NT2/D1 (cell line): ENCODE results near the gene ERC2.

Experiments
- SUZ12 ChIP-seq: IDR thresholded peaks from 2 replicates; pipeline ENCODE4 v1.6.1; 2011; ENCODE audit not compliant: insufficient read length, insufficient read depth; ENCODE audit errors: extremely low read depth
- YY1 ChIP-seq: IDR thresholded peaks from 2 replicates; pipeline ENCODE4 v1.6.1; 2011; ENCODE audit not compliant: insufficient read length, insufficient read depth
- ZNF274 ChIP-seq: IDR thresholded peaks from 2 replicates; pipeline ENCODE4 v1.6.1; 2011; ENCODE audit warnings: mild to moderate bottlenecking, low read depth, low read length

- TF ChIP-seq ZNF274 (no peak), SUZ12 (no peak), YY1 (no peak)
Observed at GRCh38 chr3:56356808-56357207, 111.5 kb downstream of the ERC2 start.
